ENCODE data around the gene NOSTRIN. TPM values are rescaled to one million over a fixed set of nuclear protein-coding genes. Genes with fewer than 3 reads are reported as not detected.
"Not testable (repeated sequence)": the region's sequence is repeated elsewhere in the genome, so short reads cannot be mapped to it uniquely, and the experiment has no call there.

The NOSTRIN gene
- total and polyA plus RNA-seq, 9 donors: 10.0 to 29.8 (median 20.0) TPM

- no peak overlapping the region for H3K4me3 ChIP-seq
- TF ChIP-seq CTCF (IDR thresholded peaks at IDR 0.05): peak in 2 of 3 donors; percentile 36 to 60
- no peak for TF ChIP-seq EP300 (IDR thresholded peaks at IDR 0.05)
- peak in 3 of 5 donors; percentile 20 to 29 (median 28) for DNase-seq
- no peaks in the 10 kb centered on the region for H3K36me3 ChIP-seq
- WGBS, 3 donors: 11 to 18% (median 12%) methylated on average over 3 of the region's 3 CpGs
- no peaks in the 10 kb centered on the region for H3K4me1 ChIP-seq (ENCODE audit: insufficient read depth)
- H3K27ac ChIP-seq: no peak overlapping the region
- H3K27me3 ChIP-seq: no peaks in the 10 kb centered on the region
- H3K9me3 ChIP-seq: no peaks in the 10 kb centered on the region
- intact Hi-C loops (cut with DNase I): loop anchor here in 3 of 4 donors (5.0 kb wide), 2 partner anchors 412 to 417 kb away; no protein-coding TSS in a partner anchor
Observed at GRCh38 chr2:168758970-168759820, 43.2 kb upstream of the NOSTRIN start.

GRCh38 chr2:168765401-168765800, 37.0 kb upstream of the NOSTRIN start:
- WGBS, 3 donors: 74 to 91% (median 88%) methylated on average over 1 of the region's 1 CpG
- no peaks in the 10 kb centered on the region for H3K36me3 ChIP-seq
- no peaks in the 10 kb centered on the region for H3K27me3 ChIP-seq
- no peaks in the 10 kb centered on the region for H3K4me1 ChIP-seq (ENCODE audit: insufficient read depth)
- H3K9me3 ChIP-seq: no peaks in the 10 kb centered on the region
- DNase-seq: no peak
- no peak overlapping the region for H3K27ac ChIP-seq
- intact Hi-C loops (cut with DNase I): no loop called here
- TF ChIP-seq POLR2A (IDR thresholded peaks at IDR 0.05): no peak
- TF ChIP-seq CTCF (IDR thresholded peaks at IDR 0.05): no peak
- no peak for TF ChIP-seq EP300 (IDR thresholded peaks at IDR 0.05)
- H3K4me3 ChIP-seq: no peak overlapping the region

- 29 to 69% (median 39%) methylated on average over 2 of the region's 2 CpGs for WGBS, 3 donors
- intact Hi-C loops (cut with DNase I): no loop called here
- DNase-seq: no peak
- Histone ChIP-seq H3K9me3 (no peaks in the 10 kb centered on the region), H3K36me3 (no peaks in the 10 kb centered on the region), H3K27me3 (no peaks in the 10 kb centered on the region), H3K4me3 (no peak overlapping the region), H3K27ac (no peak overlapping the region), H3K4me1 (ENCODE audit: insufficient read depth) (no peaks in the 10 kb centered on the region)
- TF ChIP-seq CTCF (IDR thresholded peaks at IDR 0.05): no peak
- no peak for TF ChIP-seq POLR2A (IDR thresholded peaks at IDR 0.05)
- no peak for TF ChIP-seq EP300 (IDR thresholded peaks at IDR 0.05)
Observed at GRCh38 chr2:168766600-168766999, 35.8 kb upstream of the NOSTRIN start.

GRCh38 chr2:168767258-168767657, 35.2 kb upstream of the NOSTRIN start:
- WGBS, 3 donors: 24 to 39% (median 37%) methylated on average over 1 of the region's 1 CpG
- intact Hi-C loops (cut with DNase I): no loop called here
- Histone ChIP-seq H3K27ac (no peak overlapping the region), H3K4me3 (no peak overlapping the region), H3K9me3 (no peaks in the 10 kb centered on the region), H3K36me3 (no peaks in the 10 kb centered on the region), H3K27me3 (no peaks in the 10 kb centered on the region), H3K4me1 (ENCODE audit: insufficient read depth) (no peaks in the 10 kb centered on the region)
- no peak for DNase-seq
- TF ChIP-seq CTCF (IDR thresholded peaks at IDR 0.05): no peak
- no peak for TF ChIP-seq EP300 (IDR thresholded peaks at IDR 0.05)
- no peak for TF ChIP-seq POLR2A (IDR thresholded peaks at IDR 0.05)

GRCh38 chr2:168768357-168768756, 34.1 kb upstream of the NOSTRIN start:
- intact Hi-C loops (cut with DNase I); H3K27ac ChIP-seq; H3K9me3 ChIP-seq; H3K36me3 ChIP-seq; H3K27me3 ChIP-seq; DNase-seq; H3K4me3 ChIP-seq; H3K4me1 ChIP-seq (ENCODE audit: insufficient read depth): not testable (repeated sequence)
- 91 to 99% (median 97%) methylated on average over 6 of the region's 6 CpGs for WGBS, 3 donors

Data from ovary (tissue), 9 donors.